Duodenal mucosa (tissue), 2 donors: Measurements from ENCODE around the gene FOXO6.

Experiments
- H3K27ac ChIP-seq: one replicate; pipeline ENCODE4 v1.7.0; 2013; ENCODE audit warnings: low read depth, low read length
- H3K27me3 ChIP-seq, 2 donors: one replicate each; pipeline ENCODE4 v1.7.0; 2013; ENCODE audit warnings: low read length in 2 of 2, control low read depth in 1 of 2; ENCODE audit not compliant: insufficient read depth in 2 of 2, control insufficient read depth in 1 of 2
- H3K36me3 ChIP-seq, 2 donors: one replicate each; pipeline ENCODE4 v1.7.0; 2013; ENCODE audit warnings: low read length in 2 of 2, control low read depth in 1 of 2; ENCODE audit not compliant: insufficient read depth in 2 of 2, control insufficient read depth in 1 of 2
- H3K4me1 ChIP-seq, 2 donors: one replicate each; pipeline ENCODE4 v1.7.0; 2013; ENCODE audit warnings: low read length in 2 of 2, control low read depth in 1 of 2; ENCODE audit not compliant: insufficient read depth in 2 of 2, control insufficient read depth in 1 of 2
- H3K4me3 ChIP-seq, 2 donors: one replicate each; pipeline ENCODE4 v1.7.0; 2013; ENCODE audit warnings: low read length in 2 of 2, low read depth in 1 of 2
- H3K9ac ChIP-seq, 2 donors: one replicate each; pipeline ENCODE4 v1.7.0; 2013; ENCODE audit warnings: low read length in 2 of 2, low read depth in 1 of 2
- H3K9me3 ChIP-seq, 2 donors: one replicate each; pipeline ENCODE4 v1.7.0; 2013; ENCODE audit warnings: low read length in 2 of 2, control low read depth in 1 of 2; ENCODE audit not compliant: control insufficient read depth in 1 of 2

The FOXO6 gene

GRCh38 chr1:41393716-41394368, 32.6 kb downstream of the FOXO6 start:
- Histone ChIP-seq H3K4me1 (no peaks in the 10 kb centered on the region), H3K9me3 (no peaks in the 10 kb centered on the region), H3K4me3 (no peak overlapping the region), H3K36me3 (no peaks in the 10 kb centered on the region), H3K27me3 (peaks cover 15 to 22% of the 10 kb centered on the region in 2 donors), H3K27ac (no peak overlapping the region), H3K9ac (no peak overlapping the region)

- H3K4me3 ChIP-seq: no peak overlapping the region
- no peaks in the 10 kb centered on the region for H3K36me3 ChIP-seq
- peaks cover 15 to 22% of the 10 kb centered on the region in 2 donors for H3K27me3 ChIP-seq
- no peaks in the 10 kb centered on the region for H3K9me3 ChIP-seq
- H3K27ac ChIP-seq: no peak overlapping the region
- H3K4me1 ChIP-seq: no peaks in the 10 kb centered on the region
- H3K9ac ChIP-seq: no peak overlapping the region
Measured at GRCh38 chr1:41394369-41394744, 33.1 kb downstream of the FOXO6 start.

- Histone ChIP-seq H3K9ac (no peak overlapping the region), H3K4me1 (no peaks in the 10 kb centered on the region), H3K9me3 (no peaks in the 10 kb centered on the region), H3K36me3 (no peaks in the 10 kb centered on the region), H3K27me3 (peaks cover 15 to 22% of the 10 kb centered on the region in 2 donors), H3K4me3 (no peak overlapping the region), H3K27ac (no peak overlapping the region)
Measured at GRCh38 chr1:41394959-41395956, 34.0 kb downstream of the FOXO6 start.

- no peak overlapping the region for H3K4me3 ChIP-seq
- H3K27ac ChIP-seq: no peak overlapping the region
- H3K36me3 ChIP-seq: no peaks in the 10 kb centered on the region
- H3K4me1 ChIP-seq: no peaks in the 10 kb centered on the region
- no peaks in the 10 kb centered on the region for H3K9me3 ChIP-seq
- H3K27me3 ChIP-seq: peaks cover 15 to 22% of the 10 kb centered on the region in 2 donors
- no peak overlapping the region for H3K9ac ChIP-seq
Measured at GRCh38 chr1:41396084-41396483, 34.9 kb downstream of the FOXO6 start.

GRCh38 chr1:41397020-41397419, 35.8 kb downstream of the FOXO6 start:
- Histone ChIP-seq H3K36me3 (no peaks in the 10 kb centered on the region), H3K4me3 (no peak overlapping the region), H3K27ac (no peak overlapping the region), H3K9ac (no peak overlapping the region), H3K4me1 (no peaks in the 10 kb centered on the region), H3K27me3 (peaks cover 15 to 22% of the 10 kb centered on the region in 2 donors), H3K9me3 (no peaks in the 10 kb centered on the region)

GRCh38 chr1:41397753-41398330, 36.6 kb downstream of the FOXO6 start:
- no peaks in the 10 kb centered on the region for H3K9me3 ChIP-seq
- H3K9ac ChIP-seq: no peak overlapping the region
- H3K36me3 ChIP-seq: no peaks in the 10 kb centered on the region
- H3K27me3 ChIP-seq: peaks cover 15 to 22% of the 10 kb centered on the region in 2 donors
- H3K4me1 ChIP-seq: no peaks in the 10 kb centered on the region
- H3K27ac ChIP-seq: no peak overlapping the region
- no peak overlapping the region for H3K4me3 ChIP-seq

GRCh38 chr1:41399145-41399795, 38.0 kb downstream of the FOXO6 start:
- H3K36me3 ChIP-seq: no peaks in the 10 kb centered on the region
- H3K4me1 ChIP-seq: no peaks in the 10 kb centered on the region
- peaks cover 15 to 26% of the 10 kb centered on the region in 2 donors for H3K27me3 ChIP-seq
- H3K9me3 ChIP-seq: no peaks in the 10 kb centered on the region
- no peak overlapping the region for H3K9ac ChIP-seq
- H3K27ac ChIP-seq: no peak overlapping the region
- H3K4me3 ChIP-seq: no peak overlapping the region

- Histone ChIP-seq H3K27ac (no peak overlapping the region), H3K9me3 (no peaks in the 10 kb centered on the region), H3K27me3 (peaks cover 10 to 21% of the 10 kb centered on the region in 2 donors), H3K36me3 (no peaks in the 10 kb centered on the region), H3K9ac (no peak overlapping the region), H3K4me3 (no peak overlapping the region), H3K4me1 (no peaks in the 10 kb centered on the region)
Measured at GRCh38 chr1:41400225-41400624, 39.0 kb downstream of the FOXO6 start.

GRCh38 chr1:41401899-41402298, 40.7 kb downstream of the FOXO6 start:
- peaks cover 0 to 5% of the 10 kb centered on the region in 2 donors for H3K27me3 ChIP-seq
- no peaks in the 10 kb centered on the region for H3K9me3 ChIP-seq
- H3K9ac ChIP-seq: no peak overlapping the region
- no peaks in the 10 kb centered on the region for H3K4me1 ChIP-seq
- no peak overlapping the region for H3K4me3 ChIP-seq
- H3K36me3 ChIP-seq: no peaks in the 10 kb centered on the region
- no peak overlapping the region for H3K27ac ChIP-seq
